WTC11 (cell line): Measurements from ENCODE around the gene ACSL4. TPM values are rescaled to one million over a fixed set of nuclear protein-coding genes. Genes with fewer than 3 reads are reported as not detected.

Experiments
- ATAC-seq: fragments of 200-7000 bp; cut with Tn5 transposase; 2 replicates; pipeline ENCODE4 v1.10.0; 2021; ENCODE audit warnings: mild to moderate bottlenecking, moderate library complexity
- CTCF ChIA-PET: fragments of 300-600 bp; sonication (Branson Sonifier 250); formaldehyde crosslinking; loops from one replicate; lab custom pipeline; 2021; ENCODE audit warnings: antibody characterized with exemption; lab: Charles Lee
- POLR2A ChIA-PET: fragments of 350-600 bp; sonication (Branson Sonifier 250); formaldehyde crosslinking; loops from one replicate; lab custom pipeline; 2021; ENCODE audit warnings: antibody characterized with exemption; lab: Charles Lee
- DNase-seq: peaks from one replicate; pipeline ENCODE4 v3.0.0; 2021; ENCODE audit warnings: low spot score
- H3K27ac Mint-ChIP-seq: 2 replicates; pipeline ENCODE4 v1.8.0; 2021; ENCODE audit warnings: mixed read lengths
- H3K27me3 Mint-ChIP-seq: 2 replicates; pipeline ENCODE4 v1.8.0; 2021; ENCODE audit warnings: low read depth, mild to moderate bottlenecking, moderate library complexity, mixed read lengths
- H3K36me3 Mint-ChIP-seq: 2 replicates; pipeline ENCODE4 v1.8.0; 2021; ENCODE audit warnings: mixed read lengths
- H3K4me1 Mint-ChIP-seq: 2 replicates; pipeline ENCODE4 v1.8.0; 2022; ENCODE audit warnings: mixed read lengths
- H3K4me3 Mint-ChIP-seq: 2 replicates; pipeline ENCODE4 v1.8.0; 2021; ENCODE audit warnings: mild to moderate bottlenecking, moderate library complexity, mixed read lengths
- H3K9me3 Mint-ChIP-seq: 2 replicates; pipeline ENCODE4 v1.8.0; 2021; ENCODE audit warnings: mixed read lengths
- ELF4 ChIP-seq: sonication (generic); formaldehyde crosslinking; IDR thresholded peaks from 2 replicates; pipeline ENCODE4 v1.8.1; 2022; ENCODE audit warnings: low read depth, mild to moderate bottlenecking, moderate library complexity, missing genetic modification reagents
- FOXJ3 ChIP-seq: sonication (generic); formaldehyde crosslinking; IDR thresholded peaks from 2 replicates; pipeline ENCODE4 v1.9.0; 2021; ENCODE audit warnings: missing genetic modification reagents, mild to moderate bottlenecking, borderline replicate concordance
- GTF2I ChIP-seq: fragments of 250-450 bp; sonication (Bioruptor Pico); conservative IDR thresholded peaks from 2 replicates; pipeline ENCODE4 v1.4.0; 2021; ENCODE audit warnings: mild to moderate bottlenecking
- MXD4 ChIP-seq: fragments of 250-450 bp; sonication (Bioruptor Pico); IDR thresholded peaks from 2 replicates; pipeline ENCODE4 v1.8.0; 2021; ENCODE audit warnings: mild to moderate bottlenecking, moderate library complexity, borderline replicate concordance
- NFYB ChIP-seq: sonication (generic); formaldehyde crosslinking; conservative IDR thresholded peaks from 2 replicates; pipeline ENCODE4 v1.8.0; 2022; ENCODE audit warnings: low read depth, missing genetic modification reagents
- RORB ChIP-seq: fragments of 250-450 bp; sonication (Bioruptor Pico); IDR thresholded peaks from 2 replicates; pipeline ENCODE4 v1.9.0; 2021; ENCODE audit warnings: mild to moderate bottlenecking
- ZBTB21 ChIP-seq: sonication (generic); formaldehyde crosslinking; IDR thresholded peaks from 2 replicates; pipeline ENCODE4 v1.8.1; 2023; ENCODE audit warnings: mild to moderate bottlenecking, missing genetic modification reagents, borderline replicate concordance
- ZNF317 ChIP-seq: sonication (generic); formaldehyde crosslinking; IDR thresholded peaks from 2 replicates; pipeline ENCODE4 v1.8.1; 2023; ENCODE audit warnings: low read depth, mild to moderate bottlenecking, moderate library complexity, missing genetic modification reagents, borderline replicate concordance
- total RNA-seq: library from RNA; stranded (reverse); gene quantifications from 3 replicates; pipeline ENCODE4 v1.2.3, GENCODE V29; 2021
- TF ChIP-seq, protein P1 (sequence below): sonication (generic); formaldehyde crosslinking; conservative IDR thresholded peaks from 2 replicates; pipeline ENCODE4 v1.8.1; 2022; ENCODE audit warnings: mild to moderate bottlenecking, missing genetic modification reagents
- TF ChIP-seq, protein P2 (sequence below): fragments of 250-450 bp; sonication (Bioruptor Pico); conservative IDR thresholded peaks from 2 replicates; pipeline ENCODE4 v1.9.0; 2021; ENCODE audit warnings: mild to moderate bottlenecking
- TF ChIP-seq, protein P3 (sequence below): sonication (generic); formaldehyde crosslinking; IDR thresholded peaks from 2 replicates; pipeline ENCODE4 v1.8.0; 2022; ENCODE audit warnings: mild to moderate bottlenecking, missing genetic modification reagents
- TF ChIP-seq, protein P4 (sequence below): sonication (generic); formaldehyde crosslinking; IDR thresholded peaks from 2 replicates; pipeline ENCODE4 v1.8.1; 2022; ENCODE audit warnings: mild to moderate bottlenecking, moderate library complexity, missing genetic modification reagents
- TF ChIP-seq, protein P5 (sequence below): sonication (generic); formaldehyde crosslinking; IDR thresholded peaks from 2 replicates; pipeline ENCODE4 v1.8.0; 2022; ENCODE audit warnings: mild to moderate bottlenecking, missing genetic modification reagents
- TF ChIP-seq, protein P6 (sequence below): sonication (generic); formaldehyde crosslinking; IDR thresholded peaks from 2 replicates; pipeline ENCODE4 v1.8.0; 2023; ENCODE audit warnings: mild to moderate bottlenecking, missing genetic modification reagents
- TF ChIP-seq, protein P7 (sequence below): sonication (generic); formaldehyde crosslinking; IDR thresholded peaks from 2 replicates; pipeline ENCODE4 v1.8.0; 2022; ENCODE audit warnings: mild to moderate bottlenecking, missing genetic modification reagents

ACSL4 gene
- total RNA-seq, 1 experiment from 2014 or later = 57.7 TPM

DNA sequence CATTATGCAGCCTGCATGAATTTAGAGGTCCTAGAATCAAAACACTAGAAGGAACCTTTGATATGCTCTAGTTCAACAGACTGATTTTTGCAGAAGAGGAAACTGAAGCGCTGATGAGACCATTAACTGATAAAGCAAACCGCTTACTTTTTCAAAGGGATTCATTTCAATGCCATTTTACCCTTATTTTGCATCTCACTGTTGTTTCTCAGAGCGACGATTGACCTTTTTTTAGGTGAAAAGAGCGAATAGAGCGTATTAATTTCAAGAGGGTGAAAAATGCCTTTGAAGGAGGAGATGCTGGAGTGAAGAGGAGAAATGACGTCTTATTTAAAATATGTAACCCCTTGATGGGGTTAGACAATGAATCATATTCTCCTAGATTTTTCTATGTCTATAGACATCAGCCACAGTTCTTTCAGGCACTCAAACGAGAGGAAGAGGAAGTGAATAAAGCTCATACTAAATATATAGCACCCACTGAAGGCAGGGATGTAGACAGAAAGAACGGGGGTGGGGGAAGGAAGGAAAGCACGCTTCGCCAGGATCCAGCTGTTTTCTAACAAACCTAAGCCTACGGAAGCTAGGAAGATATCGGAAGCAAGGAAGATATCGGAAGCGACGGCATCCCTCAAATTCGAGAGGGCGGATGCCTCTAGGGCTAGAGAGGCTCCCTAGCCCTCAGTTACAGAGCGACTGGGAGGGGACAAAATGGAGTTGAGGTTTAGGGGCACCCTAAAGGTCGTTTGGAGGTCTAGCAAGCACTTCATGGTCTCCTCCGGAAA lies 848 bp downstream of the ACSL4 start:
- Mint-ChIP-seq H3K4me3 (peak overlapping the region; percentile 95), H3K27ac (peak overlapping the region; percentile 95)
- POLR2A ChIA-PET = no interaction called here
- CTCF ChIA-PET = interaction anchor here (1.8 kb wide), 1 partner anchor 19 kb away, joined by 5 read pairs; no protein-coding TSS in a partner anchor
- TF ChIP-seq, protein P1, sequence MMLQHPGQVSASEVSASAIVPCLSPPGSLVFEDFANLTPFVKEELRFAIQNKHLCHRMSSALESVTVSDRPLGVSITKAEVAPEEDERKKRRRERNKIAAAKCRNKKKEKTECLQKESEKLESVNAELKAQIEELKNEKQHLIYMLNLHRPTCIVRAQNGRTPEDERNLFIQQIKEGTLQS (CRISPR knock-in tag) = no peak
- TF ChIP-seq, protein P2, sequence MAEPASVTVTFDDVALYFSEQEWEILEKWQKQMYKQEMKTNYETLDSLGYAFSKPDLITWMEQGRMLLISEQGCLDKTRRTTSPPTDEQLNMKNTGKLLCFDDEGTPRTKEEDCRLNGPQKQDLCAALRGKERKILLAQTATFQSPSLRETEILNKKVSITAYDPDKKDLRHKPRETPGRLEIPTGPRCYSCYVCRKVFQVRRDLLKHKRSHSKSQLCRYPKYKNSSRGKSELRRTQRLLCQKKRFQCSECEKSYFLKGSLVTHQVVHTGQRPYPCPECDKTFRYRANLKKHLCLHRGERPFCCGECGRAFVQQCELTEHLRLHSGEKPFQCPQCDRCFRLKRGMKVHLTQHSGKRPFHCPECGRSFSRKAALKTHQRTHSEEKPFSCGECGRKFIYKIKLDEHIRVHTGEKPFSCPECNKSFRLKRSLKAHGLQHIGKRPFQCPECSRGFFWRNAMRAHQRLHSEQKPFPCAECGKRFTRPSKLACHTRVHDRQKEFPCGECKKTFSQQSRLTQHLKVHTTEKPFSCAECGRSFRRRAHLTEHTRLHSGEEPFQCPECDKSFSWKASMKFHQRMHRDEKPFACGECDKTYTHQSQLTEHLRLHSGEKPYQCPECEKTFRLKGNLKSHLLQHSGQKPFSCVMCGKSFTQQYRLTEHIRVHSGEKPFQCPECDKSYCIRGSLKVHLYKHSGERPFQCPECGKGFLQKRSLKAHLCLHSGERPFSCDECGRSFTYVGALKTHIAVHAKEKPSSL (CRISPR knock-in tag) = no peak
- TF ChIP-seq MXD4 (CRISPR knock-in tag) = no peak
- TF ChIP-seq NFYB (CRISPR knock-in tag) = no peak
- TF ChIP-seq FOXJ3 (CRISPR knock-in tag) = no peak
- TF ChIP-seq, protein P3, sequence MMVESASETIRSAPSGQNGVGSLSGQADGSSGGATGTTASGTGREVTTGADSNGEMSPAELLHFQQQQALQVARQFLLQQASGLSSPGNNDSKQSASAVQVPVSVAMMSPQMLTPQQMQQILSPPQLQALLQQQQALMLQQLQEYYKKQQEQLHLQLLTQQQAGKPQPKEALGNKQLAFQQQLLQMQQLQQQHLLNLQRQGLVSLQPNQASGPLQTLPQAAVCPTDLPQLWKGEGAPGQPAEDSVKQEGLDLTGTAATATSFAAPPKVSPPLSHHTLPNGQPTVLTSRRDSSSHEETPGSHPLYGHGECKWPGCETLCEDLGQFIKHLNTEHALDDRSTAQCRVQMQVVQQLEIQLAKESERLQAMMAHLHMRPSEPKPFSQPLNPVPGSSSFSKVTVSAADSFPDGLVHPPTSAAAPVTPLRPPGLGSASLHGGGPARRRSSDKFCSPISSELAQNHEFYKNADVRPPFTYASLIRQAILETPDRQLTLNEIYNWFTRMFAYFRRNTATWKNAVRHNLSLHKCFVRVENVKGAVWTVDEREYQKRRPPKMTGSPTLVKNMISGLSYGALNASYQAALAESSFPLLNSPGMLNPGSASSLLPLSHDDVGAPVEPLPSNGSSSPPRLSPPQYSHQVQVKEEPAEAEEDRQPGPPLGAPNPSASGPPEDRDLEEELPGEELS (CRISPR knock-in tag) = no peak
- TF ChIP-seq, protein P4, sequence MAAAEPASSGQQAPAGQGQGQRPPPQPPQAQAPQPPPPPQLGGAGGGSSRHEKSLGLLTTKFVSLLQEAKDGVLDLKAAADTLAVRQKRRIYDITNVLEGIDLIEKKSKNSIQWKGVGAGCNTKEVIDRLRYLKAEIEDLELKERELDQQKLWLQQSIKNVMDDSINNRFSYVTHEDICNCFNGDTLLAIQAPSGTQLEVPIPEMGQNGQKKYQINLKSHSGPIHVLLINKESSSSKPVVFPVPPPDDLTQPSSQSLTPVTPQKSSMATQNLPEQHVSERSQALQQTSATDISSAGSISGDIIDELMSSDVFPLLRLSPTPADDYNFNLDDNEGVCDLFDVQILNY (CRISPR knock-in tag) = no peak
- no peak for TF ChIP-seq RORB (CRISPR knock-in tag)
- no peak for TF ChIP-seq ZBTB21
- TF ChIP-seq, protein P5, sequence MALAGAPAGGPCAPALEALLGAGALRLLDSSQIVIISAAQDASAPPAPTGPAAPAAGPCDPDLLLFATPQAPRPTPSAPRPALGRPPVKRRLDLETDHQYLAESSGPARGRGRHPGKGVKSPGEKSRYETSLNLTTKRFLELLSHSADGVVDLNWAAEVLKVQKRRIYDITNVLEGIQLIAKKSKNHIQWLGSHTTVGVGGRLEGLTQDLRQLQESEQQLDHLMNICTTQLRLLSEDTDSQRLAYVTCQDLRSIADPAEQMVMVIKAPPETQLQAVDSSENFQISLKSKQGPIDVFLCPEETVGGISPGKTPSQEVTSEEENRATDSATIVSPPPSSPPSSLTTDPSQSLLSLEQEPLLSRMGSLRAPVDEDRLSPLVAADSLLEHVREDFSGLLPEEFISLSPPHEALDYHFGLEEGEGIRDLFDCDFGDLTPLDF (CRISPR knock-in tag) = no peak
- no peak for TF ChIP-seq GTF2I (CRISPR knock-in tag)
- no peak for TF ChIP-seq ZNF317 (CRISPR knock-in tag)
- TF ChIP-seq, protein P6, sequence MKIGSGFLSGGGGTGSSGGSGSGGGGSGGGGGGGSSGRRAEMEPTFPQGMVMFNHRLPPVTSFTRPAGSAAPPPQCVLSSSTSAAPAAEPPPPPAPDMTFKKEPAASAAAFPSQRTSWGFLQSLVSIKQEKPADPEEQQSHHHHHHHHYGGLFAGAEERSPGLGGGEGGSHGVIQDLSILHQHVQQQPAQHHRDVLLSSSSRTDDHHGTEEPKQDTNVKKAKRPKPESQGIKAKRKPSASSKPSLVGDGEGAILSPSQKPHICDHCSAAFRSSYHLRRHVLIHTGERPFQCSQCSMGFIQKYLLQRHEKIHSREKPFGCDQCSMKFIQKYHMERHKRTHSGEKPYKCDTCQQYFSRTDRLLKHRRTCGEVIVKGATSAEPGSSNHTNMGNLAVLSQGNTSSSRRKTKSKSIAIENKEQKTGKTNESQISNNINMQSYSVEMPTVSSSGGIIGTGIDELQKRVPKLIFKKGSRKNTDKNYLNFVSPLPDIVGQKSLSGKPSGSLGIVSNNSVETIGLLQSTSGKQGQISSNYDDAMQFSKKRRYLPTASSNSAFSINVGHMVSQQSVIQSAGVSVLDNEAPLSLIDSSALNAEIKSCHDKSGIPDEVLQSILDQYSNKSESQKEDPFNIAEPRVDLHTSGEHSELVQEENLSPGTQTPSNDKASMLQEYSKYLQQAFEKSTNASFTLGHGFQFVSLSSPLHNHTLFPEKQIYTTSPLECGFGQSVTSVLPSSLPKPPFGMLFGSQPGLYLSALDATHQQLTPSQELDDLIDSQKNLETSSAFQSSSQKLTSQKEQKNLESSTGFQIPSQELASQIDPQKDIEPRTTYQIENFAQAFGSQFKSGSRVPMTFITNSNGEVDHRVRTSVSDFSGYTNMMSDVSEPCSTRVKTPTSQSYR (CRISPR knock-in tag) = no peak
- no peak for TF ChIP-seq ELF4
- TF ChIP-seq, protein P7, sequence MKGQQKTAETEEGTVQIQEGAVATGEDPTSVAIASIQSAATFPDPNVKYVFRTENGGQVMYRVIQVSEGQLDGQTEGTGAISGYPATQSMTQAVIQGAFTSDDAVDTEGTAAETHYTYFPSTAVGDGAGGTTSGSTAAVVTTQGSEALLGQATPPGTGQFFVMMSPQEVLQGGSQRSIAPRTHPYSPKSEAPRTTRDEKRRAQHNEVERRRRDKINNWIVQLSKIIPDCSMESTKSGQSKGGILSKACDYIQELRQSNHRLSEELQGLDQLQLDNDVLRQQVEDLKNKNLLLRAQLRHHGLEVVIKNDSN (CRISPR knock-in tag) = no peak
- TF ChIP-seq, all 79 proteins: peak for 0
- Mint-ChIP-seq H3K36me3 (peaks cover 8% of the 10 kb centered on the region), H3K27me3 (no peaks in the 10 kb centered on the region), H3K9me3 (peaks cover 3% of the 10 kb centered on the region; the same call in 1 of the 2 replicates), H3K4me1 (peaks cover 17% of the 10 kb centered on the region)
- DNase-seq = no peak
- peak; percentile 45 for ATAC-seq
